Stomach (tissue), 4 donors: ENCODE measurements around the gene TENT5C.

Experiments used
- CTCF ChIP-seq, 7 experiments: fragments of 450-650 bp in 4 of 7; fragments of 200-600 bp in 3 of 7; sonication (generic) in 3 of 7; IDR thresholded peaks; one replicate each; pipeline ENCODE4 v1.5.1; 2016 to 2019; ENCODE audit warnings: antibody characterized with exemption in 7 of 7, control low read depth in 2 of 7, mild to moderate bottlenecking in 1 of 7
- POLR2A ChIP-seq, 4 donors: fragments of 450-650 bp; IDR thresholded peaks; one replicate each; pipeline ENCODE4 v1.6.1; 2016; ENCODE audit warnings: antibody characterized with exemption in 4 of 4, control low read depth in 2 of 4, mild to moderate bottlenecking in 1 of 4, moderate library complexity in 1 of 4
- POLR2AphosphoS5 ChIP-seq, 3 donors: sonication (generic); formaldehyde crosslinking; IDR thresholded peaks; one replicate each; pipeline ENCODE4 v1.6.1; 2016; ENCODE audit warnings: antibody characterized with exemption in 3 of 3

GRCh38 chr1:117556976-117557375, 48.9 kb upstream of the TENT5C start:
- TF ChIP-seq CTCF (IDR thresholded peaks at IDR 0.05) (no peak), POLR2A (IDR thresholded peaks at IDR 0.05) (no peak), POLR2AphosphoS5 (IDR thresholded peaks at IDR 0.05) (no peak)
